SK-N-SH (cell line): Measurements from ENCODE around the gene BMP15. TPM values are rescaled to one million over a fixed set of nuclear protein-coding genes. Genes with fewer than 3 reads are reported as not detected.

ENCODE experiments used
- CTCF ChIA-PET: fragments of 300-600, 350-600 bp; formaldehyde crosslinking; extraction: SDS; loops from one replicate; lab custom pipeline; 2021; lab: Yijun Ruan, JAX
- POLR2A ChIA-PET: fragments of 350-600 bp; sonication (Branson Sonifier 250); formaldehyde crosslinking; extraction: SDS; loops from one replicate; lab custom pipeline; 2020; ENCODE audit warnings: antibody characterized with exemption, inconsistent platforms; lab: Yijun Ruan, JAX
- DNase-seq: peaks from one replicate; pipeline ENCODE4 v3.0.0; 2012
- H2AFZ ChIP-seq: fragments of 200-600 bp; sonication (generic); 2 replicates; pipeline ENCODE4 v1.8.1; 2016; ENCODE audit warnings: antibody characterized with exemption, mild to moderate bottlenecking, low read depth
- H3F3A ChIP-seq: fragments of 200-600 bp; sonication (generic); replicated peaks from 2 replicates; pipeline ENCODE3; 2016; ENCODE audit warnings: antibody characterized with exemption, mild to moderate bottlenecking; ENCODE audit not compliant: insufficient read depth
- H3K27ac ChIP-seq, 2 experiments: fragments of 200-500 bp in 1 of 2; fragments of 200-600 bp in 1 of 2; sonication (Bioruptor generic) in 1 of 2; sonication (generic), shearing (Covaris generic) in 1 of 2; 2 replicates each; pipeline versions ENCODE4 v1.5.1 to v1.6.1; 2014 to 2016; ENCODE audit warnings: low read depth in 2 of 2, inconsistent platforms in 1 of 2, low read length in 1 of 2, mild to moderate bottlenecking in 1 of 2, mixed read lengths in 1 of 2
- H3K27me3 ChIP-seq: fragments of 200-600 bp; sonication (generic), shearing (Covaris generic); 2 replicates; pipeline ENCODE4 v1.6.1; 2016; ENCODE audit warnings: mixed run types; ENCODE audit not compliant: insufficient read depth
- H3K36me3 ChIP-seq, 2 experiments: fragments of 200-500 bp in 1 of 2; fragments of 200-600 bp in 1 of 2; sonication (Bioruptor generic) in 1 of 2; sonication (generic) in 1 of 2; replicated peaks in 1 of 2; 2 replicates each; pipeline versions ENCODE3 to v1.5.1; 2014 to 2016; ENCODE audit warnings: low read length in 1 of 2, mild to moderate bottlenecking in 1 of 2; ENCODE audit not compliant: insufficient read depth in 2 of 2, control insufficient read depth in 1 of 2
- H3K4me1 ChIP-seq, 2 experiments: fragments of 200-500 bp in 1 of 2; fragments of 200-600 bp in 1 of 2; sonication (Bioruptor generic) in 1 of 2; sonication (generic), shearing (Covaris generic) in 1 of 2; 2 replicates each; pipeline versions ENCODE4 v1.5.1 to v1.6.1; 2014 to 2016; ENCODE audit warnings: low read depth in 1 of 2, low read length in 1 of 2, mixed run types in 1 of 2; ENCODE audit not compliant: insufficient read depth in 2 of 2, control insufficient read depth in 1 of 2
- H3K4me2 ChIP-seq: fragments of 200-600 bp; sonication (generic), shearing (Covaris generic); 2 replicates; pipeline ENCODE4 v1.6.1; 2017; ENCODE audit warnings: mixed run types
- H3K4me3 ChIP-seq, 2 experiments: fragments of 200-500 bp in 1 of 2; fragments of 200-600 bp in 1 of 2; sonication (Bioruptor generic) in 1 of 2; sonication (generic), shearing (Covaris generic) in 1 of 2; 2 replicates each; pipeline versions ENCODE4 v1.5.1 to v1.8.1; 2014 to 2016; ENCODE audit warnings: low read depth in 2 of 2, inconsistent platforms in 1 of 2, low read length in 1 of 2, mild to moderate bottlenecking in 1 of 2, mixed read lengths in 1 of 2, moderate library complexity in 1 of 2
- H3K79me2 ChIP-seq: fragments of 200-600 bp; sonication (generic); 2 replicates; pipeline ENCODE4 v1.8.1; 2017; ENCODE audit warnings: mild to moderate bottlenecking; ENCODE audit not compliant: insufficient read depth
- H3K9ac ChIP-seq: fragments of 200-600 bp; sonication (generic); 2 replicates; pipeline ENCODE4 v1.6.1; 2017; ENCODE audit warnings: mixed run types
- H3K9me2 ChIP-seq: fragments of 200-600 bp; sonication (generic); 2 replicates; pipeline ENCODE4 v1.6.1; 2017; ENCODE audit warnings: mixed run types
- H3K9me3 ChIP-seq: fragments of 200-600 bp; sonication (generic); 2 replicates; pipeline ENCODE4 v1.6.1; 2017; ENCODE audit warnings: mixed run types, mild to moderate bottlenecking, moderate library complexity
- H4K20me1 ChIP-seq: fragments of 200-600 bp; sonication (generic); 2 replicates; pipeline ENCODE4 v1.6.1; 2017; ENCODE audit warnings: mild to moderate bottlenecking, mixed run types; ENCODE audit not compliant: insufficient read depth
- CHD2 ChIP-seq: fragments of 150-350 bp; IDR thresholded peaks from 2 replicates; pipeline ENCODE4 v1.6.1; 2018; ENCODE audit warnings: low read length; ENCODE audit not compliant: partially characterized antibody
- FOSL2 ChIP-seq: IDR thresholded peaks from 2 replicates; pipeline ENCODE4 v1.4.0; 2012; ENCODE audit warnings: low read depth, mild to moderate bottlenecking, moderate library complexity, borderline replicate concordance
- FOXJ3 ChIP-seq: sonication (generic); formaldehyde crosslinking; IDR thresholded peaks from 2 replicates; pipeline ENCODE4 v1.5.1; 2020; ENCODE audit warnings: mild to moderate bottlenecking, missing genetic modification reagents
- GABPA ChIP-seq: IDR thresholded peaks from 2 replicates; pipeline ENCODE4 v1.4.0; 2012; ENCODE audit warnings: low read depth, mild to moderate bottlenecking
- MEF2A ChIP-seq: IDR thresholded peaks from 2 replicates; pipeline ENCODE4 v1.4.0; 2012; ENCODE audit warnings: low read depth, borderline replicate concordance
- NRF1 ChIP-seq: IDR thresholded peaks from 2 replicates; pipeline ENCODE4 v1.6.1; 2012; ENCODE audit warnings: low read depth, mild to moderate bottlenecking, low read length
- RAD21 ChIP-seq: IDR thresholded peaks from 2 replicates; pipeline ENCODE4 v1.6.1; 2012; ENCODE audit warnings: mild to moderate bottlenecking, low read length
- REST ChIP-seq: IDR thresholded peaks from 2 replicates; pipeline ENCODE4 v1.6.1; 2012; ENCODE audit warnings: mild to moderate bottlenecking, low read depth, low read length, moderate library complexity
- RFX5 ChIP-seq: IDR thresholded peaks from 2 replicates; pipeline ENCODE4 v1.6.1; 2012; ENCODE audit warnings: mild to moderate bottlenecking, improper control_type of control experiment, low read length
- SMC3 ChIP-seq: IDR thresholded peaks from 2 replicates; pipeline ENCODE4 v1.6.1; 2012; ENCODE audit warnings: low read depth, low read length, improper control_type of control experiment
- TAF1 ChIP-seq: IDR thresholded peaks from 2 replicates; pipeline ENCODE4 v1.6.1; 2012; ENCODE audit warnings: low read depth, mild to moderate bottlenecking, low read length, moderate library complexity, borderline replicate concordance
- TCF12 ChIP-seq: IDR thresholded peaks from 2 replicates; pipeline ENCODE4 v1.4.0; 2012
- WGBS: methylation state at CpG from one replicate; pipeline ENCODE4 v1.1.6; 2017; ENCODE audit warnings: low lambda C conversion rate; 5-methylcytosine and 5-hydroxymethylcytosine counted together
- polyA plus RNA-seq, 3 experiments: library from polyadenylated mRNA; depleted of rRNA; stranded (reverse); fragments of >200 nt; gene quantifications; 2 replicates each; pipeline ENCODE4 v1.2.3, GENCODE V29; 2012
- TF ChIP-seq, protein P1 (sequence below): fragments of 200-600 bp; sonication (generic); IDR thresholded peaks from 2 replicates; pipeline ENCODE4 v1.6.1; 2017; ENCODE audit warnings: antibody characterized with exemption, mild to moderate bottlenecking, moderate library complexity
- TF ChIP-seq, protein P2 (sequence below): IDR thresholded peaks from 2 replicates; pipeline ENCODE4 v1.4.0; 2012; ENCODE audit warnings: low read depth, borderline replicate concordance
- TF ChIP-seq, protein P3 (sequence below): fragments of 150-350 bp; IDR thresholded peaks from 2 replicates; pipeline ENCODE4 v1.6.1; 2017; ENCODE audit warnings: antibody characterized with exemption, low read length, low read depth, borderline replicate concordance

The BMP15 gene
- polyA plus RNA-seq, 1 of the 3 experiments (the other 2 are of a cell fraction): not detected

DNA sequence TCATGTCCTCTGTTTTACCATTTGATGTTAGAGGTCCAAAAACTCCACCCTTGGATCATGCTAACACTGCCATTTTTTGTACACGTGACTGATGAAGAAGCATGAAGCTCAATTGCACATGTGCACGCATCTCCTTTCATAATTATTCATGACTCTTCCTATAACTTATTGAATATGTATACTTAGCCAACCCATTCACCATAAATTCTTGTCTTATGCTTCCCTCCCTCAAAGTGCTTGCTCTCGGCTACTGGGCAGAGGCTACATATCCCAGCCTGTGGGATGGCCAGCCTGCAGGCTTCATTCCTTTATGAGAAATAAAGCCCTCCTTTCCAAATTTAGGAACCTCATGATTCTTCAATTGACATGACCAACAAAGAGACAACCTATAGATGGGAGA, 17.5 kb upstream of the BMP15 start:
- Histone ChIP-seq H3K79me2 (no peaks in the 10 kb centered on the region), H3K27me3 (no peaks in the 10 kb centered on the region; the same call in 1 of the 2 replicates), H3K9ac (no peak overlapping the region), H3K4me3 (no peak overlapping the region), H3K4me1 (no peaks in the 10 kb centered on the region), H3K9me2 (no peaks in the 10 kb centered on the region), H4K20me1 (no peaks in the 10 kb centered on the region), H3K9me3 (no peaks in the 10 kb centered on the region), H3F3A (no peaks in the 10 kb centered on the region), H3K27ac (no peak overlapping the region), H3K36me3 (no peaks in the 10 kb centered on the region), H3K4me2 (no peak overlapping the region), H2AFZ (no peak overlapping the region)
- CTCF ChIA-PET: no interaction called here
- DNase-seq: no peak
- TF ChIP-seq RAD21 (no peak), GABPA (no peak), CHD2 (no peak), REST (no peak), SMC3 (no peak), TCF12 (no peak), MEF2A (no peak), FOXJ3 (CRISPR knock-in tag) (no peak), RFX5 (no peak), TAF1 (no peak)
- 2% methylated on average over 3 of the region's 3 CpGs for WGBS
- POLR2A ChIA-PET: no interaction called here

GRCh38 chrX:50893466-50893865, 17.1 kb upstream of the BMP15 start:
- no peaks in the 10 kb centered on the region for H3F3A ChIP-seq
- no peak for DNase-seq
- H3K4me2 ChIP-seq: no peak overlapping the region
- TF ChIP-seq NRF1 (no peak), GABPA (no peak), TAF1 (no peak), FOSL2 (no peak)
- TF ChIP-seq, protein P1, sequence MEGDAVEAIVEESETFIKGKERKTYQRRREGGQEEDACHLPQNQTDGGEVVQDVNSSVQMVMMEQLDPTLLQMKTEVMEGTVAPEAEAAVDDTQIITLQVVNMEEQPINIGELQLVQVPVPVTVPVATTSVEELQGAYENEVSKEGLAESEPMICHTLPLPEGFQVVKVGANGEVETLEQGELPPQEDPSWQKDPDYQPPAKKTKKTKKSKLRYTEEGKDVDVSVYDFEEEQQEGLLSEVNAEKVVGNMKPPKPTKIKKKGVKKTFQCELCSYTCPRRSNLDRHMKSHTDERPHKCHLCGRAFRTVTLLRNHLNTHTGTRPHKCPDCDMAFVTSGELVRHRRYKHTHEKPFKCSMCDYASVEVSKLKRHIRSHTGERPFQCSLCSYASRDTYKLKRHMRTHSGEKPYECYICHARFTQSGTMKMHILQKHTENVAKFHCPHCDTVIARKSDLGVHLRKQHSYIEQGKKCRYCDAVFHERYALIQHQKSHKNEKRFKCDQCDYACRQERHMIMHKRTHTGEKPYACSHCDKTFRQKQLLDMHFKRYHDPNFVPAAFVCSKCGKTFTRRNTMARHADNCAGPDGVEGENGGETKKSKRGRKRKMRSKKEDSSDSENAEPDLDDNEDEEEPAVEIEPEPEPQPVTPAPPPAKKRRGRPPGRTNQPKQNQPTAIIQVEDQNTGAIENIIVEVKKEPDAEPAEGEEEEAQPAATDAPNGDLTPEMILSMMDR: no peak
- TF ChIP-seq, protein P2, sequence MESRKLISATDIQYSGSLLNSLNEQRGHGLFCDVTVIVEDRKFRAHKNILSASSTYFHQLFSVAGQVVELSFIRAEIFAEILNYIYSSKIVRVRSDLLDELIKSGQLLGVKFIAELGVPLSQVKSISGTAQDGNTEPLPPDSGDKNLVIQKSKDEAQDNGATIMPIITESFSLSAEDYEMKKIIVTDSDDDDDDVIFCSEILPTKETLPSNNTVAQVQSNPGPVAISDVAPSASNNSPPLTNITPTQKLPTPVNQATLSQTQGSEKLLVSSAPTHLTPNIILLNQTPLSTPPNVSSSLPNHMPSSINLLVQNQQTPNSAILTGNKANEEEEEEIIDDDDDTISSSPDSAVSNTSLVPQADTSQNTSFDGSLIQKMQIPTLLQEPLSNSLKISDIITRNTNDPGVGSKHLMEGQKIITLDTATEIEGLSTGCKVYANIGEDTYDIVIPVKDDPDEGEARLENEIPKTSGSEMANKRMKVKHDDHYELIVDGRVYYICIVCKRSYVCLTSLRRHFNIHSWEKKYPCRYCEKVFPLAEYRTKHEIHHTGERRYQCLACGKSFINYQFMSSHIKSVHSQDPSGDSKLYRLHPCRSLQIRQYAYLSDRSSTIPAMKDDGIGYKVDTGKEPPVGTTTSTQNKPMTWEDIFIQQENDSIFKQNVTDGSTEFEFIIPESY: no peak
- TF ChIP-seq, protein P3, sequence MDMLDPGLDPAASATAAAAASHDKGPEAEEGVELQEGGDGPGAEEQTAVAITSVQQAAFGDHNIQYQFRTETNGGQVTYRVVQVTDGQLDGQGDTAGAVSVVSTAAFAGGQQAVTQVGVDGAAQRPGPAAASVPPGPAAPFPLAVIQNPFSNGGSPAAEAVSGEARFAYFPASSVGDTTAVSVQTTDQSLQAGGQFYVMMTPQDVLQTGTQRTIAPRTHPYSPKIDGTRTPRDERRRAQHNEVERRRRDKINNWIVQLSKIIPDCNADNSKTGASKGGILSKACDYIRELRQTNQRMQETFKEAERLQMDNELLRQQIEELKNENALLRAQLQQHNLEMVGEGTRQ: no peak
- H3K4me3 ChIP-seq: no peak overlapping the region
- H3K9ac ChIP-seq: no peak overlapping the region
- no peaks in the 10 kb centered on the region for H3K9me3 ChIP-seq
- H3K27me3 ChIP-seq: no peaks in the 10 kb centered on the region; the same call in 1 of the 2 replicates
- H3K79me2 ChIP-seq: no peaks in the 10 kb centered on the region
- H3K4me1 ChIP-seq: no peaks in the 10 kb centered on the region
- CTCF ChIA-PET: no interaction called here
- WGBS: 0% methylated on average over 1 of the region's 1 CpG
- H3K9me2 ChIP-seq: no peaks in the 10 kb centered on the region
- POLR2A ChIA-PET: no interaction called here
- no peak overlapping the region for H2AFZ ChIP-seq
- H4K20me1 ChIP-seq: no peaks in the 10 kb centered on the region
- no peaks in the 10 kb centered on the region for H3K36me3 ChIP-seq
- H3K27ac ChIP-seq: no peak overlapping the region
